ENCODE results near the gene TXNRD2.
"Not testable (repeated sequence)": the region's sequence is repeated elsewhere in the genome, so short reads cannot be mapped to it uniquely, and the experiment has no call there.

TXNRD2 gene

DNA sequence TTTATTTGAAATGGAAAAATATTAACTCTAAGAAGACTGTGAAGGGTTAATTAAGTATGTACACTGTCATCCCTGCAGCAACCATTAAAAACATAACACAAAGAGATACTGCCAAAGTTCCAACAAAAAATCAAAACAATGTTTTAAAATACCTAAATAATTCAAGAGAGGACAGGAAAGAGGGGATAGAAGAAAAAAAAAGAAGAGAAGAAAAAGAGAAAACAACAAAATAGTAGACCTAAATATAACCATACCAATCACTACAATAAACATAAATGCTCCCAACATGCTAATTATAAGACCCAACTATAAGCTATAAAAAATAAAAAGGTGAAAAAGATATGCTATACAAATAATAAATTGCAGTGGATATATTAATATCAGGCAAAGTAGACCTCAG, 107.0 kb downstream of the TXNRD2 start:
- H3K36me3 ChIP-seq (ENCODE audit: insufficient read depth, low read length), result no peaks in the 10 kb centered on the region
- no peak overlapping the region for H3K4me3 ChIP-seq (ENCODE audit: low read length)
- H3K9ac ChIP-seq (ENCODE audit: low read depth, low read length), result no peak overlapping the region
- no peaks in the 10 kb centered on the region for H3K9me3 ChIP-seq (ENCODE audit: insufficient read depth, low read depth, low read length)
- H3K4me1 ChIP-seq (ENCODE audit: insufficient read depth, low read length), result no peaks in the 10 kb centered on the region
- no peak overlapping the region for H3K27ac ChIP-seq (ENCODE audit: low read depth, low read length)
- H3K27me3 ChIP-seq (ENCODE audit: insufficient read depth, low read length), result no peaks in the 10 kb centered on the region

DNA sequence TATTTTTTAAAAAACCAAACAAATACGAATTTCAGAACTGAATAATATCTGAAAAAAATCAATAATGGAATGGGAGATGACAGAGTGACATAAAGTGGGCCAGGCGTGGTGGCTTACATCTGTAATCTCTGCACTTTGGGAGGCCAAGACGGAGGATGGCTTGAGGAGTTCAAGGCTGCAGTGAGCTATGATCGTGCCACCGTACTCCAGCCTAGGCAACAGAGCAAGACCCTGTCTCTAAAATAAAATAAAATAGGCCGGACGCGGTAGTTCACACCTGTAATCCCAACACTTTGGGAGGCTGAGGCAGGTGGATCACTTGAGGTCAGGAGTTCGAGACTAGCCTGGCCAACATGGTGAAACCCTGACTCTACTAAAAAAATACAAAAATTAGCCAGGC, 108.3 kb downstream of the TXNRD2 start:
- H3K9ac ChIP-seq (ENCODE audit: low read depth, low read length); H3K4me1 ChIP-seq (ENCODE audit: insufficient read depth, low read length); H3K27ac ChIP-seq (ENCODE audit: low read depth, low read length); H3K9me3 ChIP-seq (ENCODE audit: insufficient read depth, low read depth, low read length); H3K36me3 ChIP-seq (ENCODE audit: insufficient read depth, low read length); H3K4me3 ChIP-seq (ENCODE audit: low read length); H3K27me3 ChIP-seq (ENCODE audit: insufficient read depth, low read length): not testable (repeated sequence)
- 85% methylated on average over 9 of the region's 9 CpGs for WGBS

DNA sequence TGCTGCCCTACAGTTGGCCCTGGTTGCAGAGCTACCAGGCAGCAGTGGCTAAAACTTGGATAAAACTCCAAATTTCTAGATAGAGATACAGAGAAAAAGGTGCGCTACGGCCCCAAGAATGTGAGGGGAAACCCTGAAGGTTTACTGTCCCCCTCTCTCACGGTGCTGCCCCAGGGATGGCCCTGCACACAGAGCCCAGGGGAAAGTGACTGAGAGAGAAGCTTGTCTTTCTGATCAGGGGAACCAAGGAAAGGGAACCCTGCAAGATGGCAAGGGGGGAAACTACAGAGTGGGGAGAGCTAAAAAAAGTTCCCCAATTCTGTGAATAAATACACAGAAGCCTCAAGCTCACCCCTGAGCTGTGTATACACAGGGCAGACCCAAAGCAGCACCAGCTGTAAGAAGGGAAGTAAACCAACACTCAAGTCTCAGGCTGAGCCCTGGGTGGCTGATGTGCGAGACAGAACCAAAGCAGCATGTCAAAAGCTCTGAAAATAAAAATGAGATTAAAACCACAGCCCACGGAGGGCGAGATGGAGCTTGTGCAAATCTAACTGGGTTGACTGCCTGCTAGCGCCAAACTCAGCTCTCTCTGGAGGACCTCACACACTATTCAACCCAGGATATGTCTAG, 109.0 kb downstream of the TXNRD2 start:
- Histone ChIP-seq H3K27ac (ENCODE audit: low read depth, low read length) (no peak overlapping the region), H3K9me3 (ENCODE audit: insufficient read depth, low read depth, low read length) (no peaks in the 10 kb centered on the region), H3K4me1 (ENCODE audit: insufficient read depth, low read length) (no peaks in the 10 kb centered on the region), H3K27me3 (ENCODE audit: insufficient read depth, low read length) (no peaks in the 10 kb centered on the region), H3K9ac (ENCODE audit: low read depth, low read length) (no peak overlapping the region), H3K4me3 (ENCODE audit: low read length) (no peak overlapping the region), H3K36me3 (ENCODE audit: insufficient read depth, low read length) (no peaks in the 10 kb centered on the region)
- 91% methylated on average over 7 of the region's 7 CpGs for WGBS

DNA sequence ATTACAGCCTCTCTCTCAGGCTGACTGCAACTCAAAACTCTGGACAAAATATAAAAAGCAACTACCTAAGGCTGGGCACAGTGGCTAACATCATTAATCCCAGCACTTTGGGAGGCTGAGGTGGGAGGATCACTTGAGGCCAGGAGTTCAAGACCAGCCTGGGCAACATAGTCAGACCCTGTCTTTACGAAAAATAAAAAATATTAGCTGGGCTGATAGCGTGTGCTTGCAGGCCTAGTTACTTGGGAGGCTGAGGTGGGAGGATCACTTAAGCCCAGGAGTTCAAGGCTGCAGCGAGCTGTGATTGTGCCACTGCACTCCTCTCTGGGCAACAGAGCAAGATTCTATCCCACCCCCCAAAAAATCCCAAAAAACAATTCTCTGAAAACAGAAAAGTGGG, 109.6 kb downstream of the TXNRD2 start:
- H3K4me1 ChIP-seq (ENCODE audit: insufficient read depth, low read length); H3K27me3 ChIP-seq (ENCODE audit: insufficient read depth, low read length); H3K27ac ChIP-seq (ENCODE audit: low read depth, low read length); H3K36me3 ChIP-seq (ENCODE audit: insufficient read depth, low read length); H3K9ac ChIP-seq (ENCODE audit: low read depth, low read length); H3K4me3 ChIP-seq (ENCODE audit: low read length); H3K9me3 ChIP-seq (ENCODE audit: insufficient read depth, low read depth, low read length): not testable (repeated sequence)
- WGBS, result 62% methylated on average over 3 of the region's 3 CpGs

DNA sequence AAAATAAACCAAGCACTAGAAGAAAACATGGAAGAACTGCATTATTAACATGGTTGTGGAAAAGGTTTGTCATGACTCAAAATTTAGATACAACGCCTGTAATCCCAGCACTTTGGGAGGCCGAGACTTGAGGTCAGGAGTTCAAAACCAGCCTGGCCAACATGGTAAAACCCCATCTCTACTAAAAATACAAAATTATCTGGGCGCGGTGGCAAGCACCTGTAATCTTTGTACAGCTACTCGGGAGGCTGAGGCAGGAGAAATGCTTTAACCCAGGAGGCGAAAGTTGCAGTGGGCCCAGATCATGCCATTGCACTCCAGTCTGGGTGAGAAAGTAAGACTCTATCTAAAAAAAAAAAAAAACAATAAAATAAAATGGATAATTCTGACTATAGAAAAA, 110.6 kb downstream of the TXNRD2 start:
- H3K9ac ChIP-seq (ENCODE audit: low read depth, low read length), result no peak overlapping the region
- H3K4me1 ChIP-seq (ENCODE audit: insufficient read depth, low read length), result no peaks in the 10 kb centered on the region
- H3K9me3 ChIP-seq (ENCODE audit: insufficient read depth, low read depth, low read length), result no peaks in the 10 kb centered on the region
- H3K27ac ChIP-seq (ENCODE audit: low read depth, low read length), result no peak overlapping the region
- no peaks in the 10 kb centered on the region for H3K27me3 ChIP-seq (ENCODE audit: insufficient read depth, low read length)
- 95% methylated on average over 6 of the region's 6 CpGs for WGBS
- no peaks in the 10 kb centered on the region for H3K36me3 ChIP-seq (ENCODE audit: insufficient read depth, low read length)
- no peak overlapping the region for H3K4me3 ChIP-seq (ENCODE audit: low read length)

DNA sequence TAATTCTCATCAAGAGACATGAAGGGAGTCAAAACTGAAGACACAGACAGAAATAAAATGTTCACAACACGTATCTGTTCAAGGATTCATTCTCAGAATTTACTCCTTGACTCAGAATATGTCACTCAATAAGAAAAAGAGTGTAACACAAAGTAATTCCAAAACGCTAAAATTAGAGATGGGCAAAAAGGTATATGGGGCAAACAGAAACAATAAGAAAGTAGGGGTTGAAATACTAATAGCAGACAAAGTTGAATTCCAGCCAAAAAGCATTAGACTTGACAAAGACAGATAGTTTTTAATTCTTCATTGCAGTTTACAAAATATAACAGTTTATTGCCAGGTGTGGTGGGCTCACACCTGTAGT, 113.6 kb downstream of the TXNRD2 start:
- Histone ChIP-seq H3K9me3 (ENCODE audit: insufficient read depth, low read depth, low read length) (no peaks in the 10 kb centered on the region), H3K4me3 (ENCODE audit: low read length) (no peak overlapping the region), H3K27ac (ENCODE audit: low read depth, low read length) (no peak overlapping the region), H3K9ac (ENCODE audit: low read depth, low read length) (no peak overlapping the region), H3K4me1 (ENCODE audit: insufficient read depth, low read length) (no peaks in the 10 kb centered on the region), H3K27me3 (ENCODE audit: insufficient read depth, low read length) (no peaks in the 10 kb centered on the region), H3K36me3 (ENCODE audit: insufficient read depth, low read length) (no peaks in the 10 kb centered on the region)
- 81% methylated on average over 2 of the region's 2 CpGs for WGBS

DNA sequence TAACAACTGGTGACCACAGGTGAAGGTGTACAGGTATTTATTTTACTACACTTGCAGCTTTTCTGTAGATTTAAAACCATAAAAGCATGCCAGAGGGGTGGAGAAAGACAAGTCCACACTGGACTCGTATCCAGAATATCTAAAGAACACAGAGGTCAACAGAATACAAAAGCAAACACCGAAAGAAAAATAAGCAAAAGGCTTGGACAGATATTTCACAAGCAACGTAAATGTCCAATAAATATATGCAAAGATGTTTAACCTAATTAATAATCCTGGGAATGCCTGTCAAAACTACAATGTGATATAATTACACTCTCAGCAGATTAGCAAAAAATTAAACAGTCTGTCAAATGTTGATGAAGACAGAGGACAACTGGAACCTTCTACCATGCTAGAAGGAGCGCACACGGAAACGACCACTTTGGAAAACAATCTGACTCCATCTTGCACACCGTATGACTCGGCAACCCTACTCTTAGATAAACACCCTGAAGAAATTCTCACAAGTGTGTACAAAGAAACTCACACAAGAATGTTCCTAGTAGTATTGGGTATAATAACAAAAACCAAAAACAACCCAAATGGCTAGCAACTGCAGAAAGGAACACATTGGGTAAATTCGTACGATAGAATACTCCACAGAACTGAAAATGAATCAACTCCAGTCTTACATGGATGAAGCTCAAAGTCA, 114.1 kb downstream of the TXNRD2 start:
- no peaks in the 10 kb centered on the region for H3K4me1 ChIP-seq (ENCODE audit: insufficient read depth, low read length)
- no peaks in the 10 kb centered on the region for H3K9me3 ChIP-seq (ENCODE audit: insufficient read depth, low read depth, low read length)
- H3K27me3 ChIP-seq (ENCODE audit: insufficient read depth, low read length), result no peaks in the 10 kb centered on the region
- no peak overlapping the region for H3K27ac ChIP-seq (ENCODE audit: low read depth, low read length)
- no peak overlapping the region for H3K4me3 ChIP-seq (ENCODE audit: low read length)
- WGBS, result 83% methylated on average over 9 of the region's 10 CpGs
- no peaks in the 10 kb centered on the region for H3K36me3 ChIP-seq (ENCODE audit: insufficient read depth, low read length)
- no peak overlapping the region for H3K9ac ChIP-seq (ENCODE audit: low read depth, low read length)

DNA sequence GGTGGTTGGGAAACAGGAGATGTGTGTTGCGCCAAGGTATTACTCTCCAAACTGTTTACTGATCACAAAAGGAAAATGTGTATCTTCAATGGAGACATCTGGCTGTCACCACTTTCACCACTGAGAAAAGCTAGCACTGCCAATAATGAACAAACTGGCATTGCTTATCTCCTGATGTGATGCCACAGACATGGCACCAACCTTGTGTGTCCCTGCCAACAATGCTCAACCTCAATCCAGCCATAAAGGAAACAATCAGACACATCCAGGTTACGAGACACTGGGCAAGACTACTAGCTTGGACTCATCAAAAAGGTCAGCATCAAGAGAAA, 115.0 kb downstream of the TXNRD2 start:
- Histone ChIP-seq H3K27me3 (ENCODE audit: insufficient read depth, low read length) (no peaks in the 10 kb centered on the region), H3K36me3 (ENCODE audit: insufficient read depth, low read length) (no peaks in the 10 kb centered on the region), H3K27ac (ENCODE audit: low read depth, low read length) (no peak overlapping the region), H3K4me3 (ENCODE audit: low read length) (no peak overlapping the region), H3K9me3 (ENCODE audit: insufficient read depth, low read depth, low read length) (no peaks in the 10 kb centered on the region), H3K9ac (ENCODE audit: low read depth, low read length) (no peak overlapping the region), H3K4me1 (ENCODE audit: insufficient read depth, low read length) (no peaks in the 10 kb centered on the region)
- WGBS, result under 1% methylated on average over 2 of the region's 2 CpGs

DNA sequence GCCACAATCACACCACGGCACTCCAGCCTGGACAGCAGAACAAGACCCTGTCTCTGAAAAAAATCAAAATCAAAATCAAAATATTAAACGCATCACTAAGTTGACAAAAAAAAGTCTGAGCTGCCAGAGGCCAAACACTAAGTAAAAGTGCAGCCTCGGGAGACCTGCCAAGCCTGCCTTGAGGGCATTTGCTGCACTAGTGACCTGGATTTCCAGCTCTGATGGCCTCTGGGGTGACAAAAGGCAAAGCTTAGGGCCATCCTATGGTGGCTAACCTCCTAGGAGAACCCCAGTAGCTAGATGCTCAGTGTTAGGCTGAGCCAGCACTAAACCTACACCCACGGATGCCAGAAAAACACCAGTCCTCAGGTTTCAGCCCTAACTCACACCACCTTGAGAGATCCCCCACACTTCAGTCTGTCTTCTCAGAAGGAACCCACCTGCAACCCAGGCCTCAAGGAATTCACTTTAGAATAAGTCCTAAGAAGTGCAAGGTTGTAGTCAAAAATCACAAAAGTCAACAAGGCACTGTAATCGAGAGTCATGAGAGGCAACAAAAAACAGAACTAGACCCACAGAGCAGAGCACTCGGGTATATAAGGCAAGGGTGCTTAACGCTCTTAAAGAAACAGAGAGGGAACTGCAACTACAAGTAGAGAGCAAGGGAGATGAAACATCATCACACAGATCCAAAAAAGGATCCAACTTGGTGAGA, 115.6 kb downstream of the TXNRD2 start:
- no peak overlapping the region for H3K27ac ChIP-seq (ENCODE audit: low read depth, low read length)
- no peak overlapping the region for H3K9ac ChIP-seq (ENCODE audit: low read depth, low read length)
- H3K4me3 ChIP-seq (ENCODE audit: low read length), result no peak overlapping the region
- no peaks in the 10 kb centered on the region for H3K36me3 ChIP-seq (ENCODE audit: insufficient read depth, low read length)
- no peaks in the 10 kb centered on the region for H3K9me3 ChIP-seq (ENCODE audit: insufficient read depth, low read depth, low read length)
- H3K4me1 ChIP-seq (ENCODE audit: insufficient read depth, low read length), result no peaks in the 10 kb centered on the region
- 91% methylated on average over 7 of the region's 7 CpGs for WGBS
- H3K27me3 ChIP-seq (ENCODE audit: insufficient read depth, low read length), result no peaks in the 10 kb centered on the region

Data from HUES64 (cell line).